ENCODE data around the gene CLEC6A.
"Not testable (repeated sequence)": the region's sequence is repeated elsewhere in the genome, so short reads cannot be mapped to it uniquely, and the experiment has no call there.

CLEC6A gene

GRCh38 chr12:8496074-8496473 lies 40.3 kb downstream of the CLEC6A start:
- not testable (repeated sequence) for DNase-seq

GRCh38 chr12:8499616-8500015 lies 43.9 kb downstream of the CLEC6A start:
- no peak for DNase-seq

GRCh38 chr12:8501720-8502119 lies 46.0 kb downstream of the CLEC6A start:
- DNase-seq, result no peak

- DNase-seq, result no peak
Observed at GRCh38 chr12:8504351-8504750, 48.6 kb downstream of the CLEC6A start.

GRCh38 chr12:8507596-8507995 lies 51.8 kb downstream of the CLEC6A start:
- no peak for DNase-seq

- DNase-seq, result no peak
Observed at GRCh38 chr12:8508223-8508622, 52.5 kb downstream of the CLEC6A start.

DNA sequence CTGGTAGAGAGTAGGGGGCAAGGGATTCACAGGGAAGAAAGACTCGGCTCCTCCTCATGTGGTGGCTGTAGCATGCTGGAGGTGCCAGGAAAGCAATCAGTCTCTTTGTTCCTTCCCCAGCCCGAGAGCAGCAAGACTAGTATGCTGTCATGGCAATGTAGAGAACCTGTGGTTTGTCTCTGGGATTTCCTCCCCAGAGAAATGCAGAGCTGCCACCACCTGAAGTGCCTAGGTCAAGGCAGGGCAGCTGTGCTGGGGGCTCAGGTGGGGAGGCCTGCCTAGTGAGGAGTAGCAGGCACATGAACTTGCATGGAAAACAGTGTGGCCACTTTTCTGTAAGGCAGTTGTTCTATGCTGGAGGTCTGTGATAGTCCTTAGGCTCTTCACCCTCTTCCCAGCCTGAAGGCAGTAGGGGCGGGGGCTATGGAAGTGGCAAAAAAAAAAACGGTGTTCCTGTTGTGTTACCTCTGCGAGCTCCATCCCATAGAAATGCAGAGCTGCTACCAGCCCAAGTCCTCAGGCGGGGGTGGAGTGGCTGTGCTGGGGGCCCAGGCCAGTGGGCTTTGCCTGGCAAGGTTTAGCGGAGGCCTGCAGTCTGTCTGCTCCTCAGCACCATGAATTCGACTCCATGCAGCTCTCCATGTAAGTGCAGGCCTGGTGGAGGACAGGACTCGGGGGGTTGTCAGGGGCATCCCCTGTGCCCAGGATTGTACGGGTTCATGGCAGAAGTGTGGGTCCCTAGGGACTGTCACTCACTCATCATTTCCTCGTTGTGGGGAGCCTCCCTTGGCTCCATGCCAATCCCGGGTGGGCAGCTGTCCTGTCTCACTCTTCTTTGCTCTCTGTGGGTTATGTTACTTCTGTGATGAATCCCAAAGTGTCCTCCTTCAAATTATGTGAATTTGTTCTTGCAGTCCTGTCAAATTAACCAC lies 53.4 kb downstream of the CLEC6A start:
- DNase-seq, result no peak

GRCh38 chr12:8513256-8513655 lies 57.5 kb downstream of the CLEC6A start, which contains the start of gene CLEC4D:
CLEC4D (plus strand) TSS chr12:8513503; CDS start chr12:8513733, 230 bp downstream.
- no peak for DNase-seq

- no peak for DNase-seq
Observed at GRCh38 chr12:8517971-8518370, 62.2 kb downstream of the CLEC6A start.

- DNase-seq, result no peak
Observed at GRCh38 chr12:8519171-8519570, 63.4 kb downstream of the CLEC6A start.

- DNase-seq, result no peak
Observed at GRCh38 chr12:8527250-8528130, 71.7 kb downstream of the CLEC6A start.

All from NCI-H2107 (cell line).